Upper lobe of left lung (tissue), 6 donors: ENCODE results near the gene CTNNA1. TPM values are rescaled to one million over a fixed set of nuclear protein-coding genes. Genes with fewer than 3 reads are reported as not detected.

Experiments used
- ATAC-seq, 2 donors: fragments of 200-7000 bp; cut with Tn5 transposase; one replicate each; pipeline ENCODE4 v1.9.1; 2022; ENCODE audit warnings: mild to moderate bottlenecking in 2 of 2, moderate library complexity in 2 of 2; ENCODE audit not compliant: low FRiP score in 2 of 2
- DNase-seq, 2 donors: peaks; one replicate each; pipeline ENCODE4 v3.0.0-alpha.2; 2019 to 2020
- H3K27ac ChIP-seq, 4 donors: fragments of 200-600 bp; sonication (generic); one replicate each; pipeline ENCODE4 v1.5.1; 2016 to 2019
- H3K27me3 ChIP-seq, 4 donors: fragments of 200-600 bp; sonication (generic); one replicate each; pipeline ENCODE4 v1.5.1; 2017 to 2019
- H3K36me3 ChIP-seq, 4 donors: fragments of 200-600 bp; sonication (generic); one replicate each; pipeline ENCODE4 v1.5.1; 2016 to 2019
- H3K4me1 ChIP-seq, 4 donors: fragments of 200-600 bp; sonication (generic); one replicate each; pipeline ENCODE4 v1.5.1; 2018 to 2019
- H3K4me3 ChIP-seq, 4 donors: fragments of 200-600 bp; sonication (generic); one replicate each; pipeline ENCODE4 v1.5.1; 2017 to 2019; ENCODE audit warnings: mild to moderate bottlenecking in 2 of 4, moderate library complexity in 1 of 4
- H3K9me3 ChIP-seq, 4 donors: fragments of 200-600 bp; sonication (generic); one replicate each; pipeline ENCODE4 v1.5.1; 2018 to 2019
- CTCF ChIP-seq, 6 experiments: fragments of 450-650 bp in 4 of 6; fragments of 200-600 bp in 2 of 6; sonication (generic) in 2 of 6; IDR thresholded peaks; one replicate each; pipeline ENCODE4 v1.5.1; 2016 to 2019; ENCODE audit warnings: antibody characterized with exemption in 6 of 6
- EP300 ChIP-seq, 4 donors: sonication (generic); formaldehyde crosslinking; IDR thresholded peaks; one replicate each; pipeline ENCODE4 v1.5.1; 2017; ENCODE audit warnings: antibody characterized with exemption in 4 of 4, control low read depth in 2 of 4
- POLR2A ChIP-seq, 4 donors: fragments of 450-650 bp; IDR thresholded peaks; one replicate each; pipeline ENCODE4 v1.5.1; 2016 to 2017; ENCODE audit warnings: antibody characterized with exemption in 4 of 4, mild to moderate bottlenecking in 2 of 4
- POLR2AphosphoS5 ChIP-seq, 2 donors: sonication (generic); formaldehyde crosslinking; IDR thresholded peaks; one replicate each; pipeline ENCODE4 v1.5.1; 2017; ENCODE audit warnings: antibody characterized with exemption in 2 of 2
- WGBS, 2 donors: methylation state at CpG; one replicate each; pipeline ENCODE4 v1.1.5; 2017 to 2018; 5-methylcytosine and 5-hydroxymethylcytosine counted together
- total RNA-seq, 6 donors: library from RNA; depleted of rRNA in 4 of 6; stranded (reverse); fragments of >200 nt in 4 of 6; gene quantifications; one replicate each; pipeline versions ENCODE4 v1.1.0 to v1.2.1, GENCODE V29; 2016 to 2021
- donor health status: DM: no; HTN: no; CAD: no; lungs with moderate emphysema.
- donor health status: DM: no; HTN: yes; CAD: no; lungs with severe emphysema.

Gene CTNNA1
- total RNA-seq, 6 donors from 2014 or later: 352 to 505 (median 415) TPM

GRCh38 chr5:138872841-138873465 lies 119.7 kb downstream of the CTNNA1 start:
- no peak overlapping the region for H3K27ac ChIP-seq

GRCh38 chr5:138873466-138874221 lies 120.4 kb downstream of the CTNNA1 start:
- DNase-seq (no peak), ATAC-seq (no peak)
- Histone ChIP-seq H3K27ac (no peak overlapping the region), H3K4me3 (no peak overlapping the region), H3K36me3 (no peaks in the 10 kb centered on the region), H3K27me3 (no peaks in the 10 kb centered on the region), H3K4me1 (peaks cover 35 to 51% (median 47%) of the 10 kb centered on the region in 4 donors), H3K9me3 (no peaks in the 10 kb centered on the region)
- WGBS, 2 donors: 76 to 87% methylated on average over 16 to 17 of the region's 17 CpGs
- TF ChIP-seq EP300 (IDR thresholded peaks at IDR 0.05) (no peak), POLR2AphosphoS5 (IDR thresholded peaks at IDR 0.05) (no peak), POLR2A (IDR thresholded peaks at IDR 0.05) (no peak), CTCF (IDR thresholded peaks at IDR 0.05) (no peak)

More at GRCh38 chr5:138872841-138873465, 119.7 kb downstream of the CTNNA1 start:
- Histone ChIP-seq H3K4me3 (no peak overlapping the region), H3K9me3 (no peaks in the 10 kb centered on the region), H3K36me3 (no peaks in the 10 kb centered on the region), H3K27me3 (no peaks in the 10 kb centered on the region), H3K4me1 (peaks cover 35 to 51% (median 43%) of the 10 kb centered on the region in 4 donors)
- DNase-seq: no peak
- WGBS, 2 donors: 72 to 89% methylated on average over 6 of the region's 6 CpGs
- TF ChIP-seq CTCF (IDR thresholded peaks at IDR 0.05) (no peak), POLR2AphosphoS5 (IDR thresholded peaks at IDR 0.05) (no peak), EP300 (IDR thresholded peaks at IDR 0.05) (no peak), POLR2A (IDR thresholded peaks at IDR 0.05) (no peak)
- ATAC-seq: no peak

GRCh38 chr5:138874241-138874640 lies 121.0 kb downstream of the CTNNA1 start:
- Histone ChIP-seq H3K4me1 (peaks cover 35 to 48% (median 46%) of the 10 kb centered on the region in 4 donors), H3K27me3 (no peaks in the 10 kb centered on the region), H3K4me3 (no peak overlapping the region), H3K27ac (no peak overlapping the region), H3K36me3 (no peaks in the 10 kb centered on the region), H3K9me3 (no peaks in the 10 kb centered on the region)
- WGBS, 2 donors: 72 to 74% methylated on average over 6 of the region's 6 CpGs
- ATAC-seq (no peak), DNase-seq (no peak)
- no peak for TF ChIP-seq POLR2A (IDR thresholded peaks at IDR 0.05)
- no peak for TF ChIP-seq CTCF (IDR thresholded peaks at IDR 0.05)
- no peak for TF ChIP-seq POLR2AphosphoS5 (IDR thresholded peaks at IDR 0.05)
- no peak for TF ChIP-seq EP300 (IDR thresholded peaks at IDR 0.05)

- Histone ChIP-seq H3K27ac (peak within 1 kb of the TSS in 1 of 4 donors; percentile 7), H3K27me3 (no peaks in the 10 kb centered on the region), H3K4me1 (peaks cover 35 to 46% (median 41%) of the 10 kb centered on the region in 4 donors), H3K36me3 (no peaks in the 10 kb centered on the region), H3K4me3 (no peak within 1 kb of the TSS), H3K9me3 (no peaks in the 10 kb centered on the region)
- TF ChIP-seq POLR2A (IDR thresholded peaks at IDR 0.05): no peak
- no peak for TF ChIP-seq EP300 (IDR thresholded peaks at IDR 0.05)
- no peak for TF ChIP-seq CTCF (IDR thresholded peaks at IDR 0.05)
- ATAC-seq (no peak), DNase-seq (no peak)
- WGBS, 2 donors: 65 to 71% methylated on average over 18 of the region's 18 CpGs
These were observed 121.7 kb downstream of the CTNNA1 start, which contains the start of gene LRRTM2 for GRCh38 chr5:138874771-138875551. Gene LRRTM2 (minus strand): TSS chr5:138875335. CDS start chr5:138874911, 424 bp downstream.
